Upper lobe of left lung (tissue), 6 donors: ENCODE data around the gene TCF7L1. TPM values are rescaled to one million over a fixed set of nuclear protein-coding genes. Genes with fewer than 3 reads are reported as not detected.
"Not testable (repeated sequence)": the region's sequence is repeated elsewhere in the genome, so short reads cannot be mapped to it uniquely, and the experiment has no call there.

ENCODE experiments used
- ATAC-seq, 2 donors: fragments of 200-7000 bp; cut with Tn5 transposase; one replicate each; pipeline ENCODE4 v1.9.1; 2022; ENCODE audit warnings: mild to moderate bottlenecking in 2 of 2, moderate library complexity in 2 of 2; ENCODE audit not compliant: low FRiP score in 2 of 2
- DNase-seq, 2 donors: peaks; one replicate each; pipeline ENCODE4 v3.0.0-alpha.2; 2019 to 2020
- H3K27ac ChIP-seq, 4 donors: fragments of 200-600 bp; sonication (generic); one replicate each; pipeline ENCODE4 v1.5.1; 2016 to 2019
- H3K27me3 ChIP-seq, 4 donors: fragments of 200-600 bp; sonication (generic); one replicate each; pipeline ENCODE4 v1.5.1; 2017 to 2019
- H3K36me3 ChIP-seq, 4 donors: fragments of 200-600 bp; sonication (generic); one replicate each; pipeline ENCODE4 v1.5.1; 2016 to 2019
- H3K4me1 ChIP-seq, 4 donors: fragments of 200-600 bp; sonication (generic); one replicate each; pipeline ENCODE4 v1.5.1; 2018 to 2019
- H3K4me3 ChIP-seq, 4 donors: fragments of 200-600 bp; sonication (generic); one replicate each; pipeline ENCODE4 v1.5.1; 2017 to 2019; ENCODE audit warnings: mild to moderate bottlenecking in 2 of 4, moderate library complexity in 1 of 4
- H3K9me3 ChIP-seq, 4 donors: fragments of 200-600 bp; sonication (generic); one replicate each; pipeline ENCODE4 v1.5.1; 2018 to 2019
- CTCF ChIP-seq, 6 experiments: fragments of 450-650 bp in 4 of 6; fragments of 200-600 bp in 2 of 6; sonication (generic) in 2 of 6; IDR thresholded peaks; one replicate each; pipeline ENCODE4 v1.5.1; 2016 to 2019; ENCODE audit warnings: antibody characterized with exemption in 6 of 6
- EP300 ChIP-seq, 4 donors: sonication (generic); formaldehyde crosslinking; IDR thresholded peaks; one replicate each; pipeline ENCODE4 v1.5.1; 2017; ENCODE audit warnings: antibody characterized with exemption in 4 of 4, control low read depth in 2 of 4
- POLR2A ChIP-seq, 4 donors: fragments of 450-650 bp; IDR thresholded peaks; one replicate each; pipeline ENCODE4 v1.5.1; 2016 to 2017; ENCODE audit warnings: antibody characterized with exemption in 4 of 4, mild to moderate bottlenecking in 2 of 4
- POLR2AphosphoS5 ChIP-seq, 2 donors: sonication (generic); formaldehyde crosslinking; IDR thresholded peaks; one replicate each; pipeline ENCODE4 v1.5.1; 2017; ENCODE audit warnings: antibody characterized with exemption in 2 of 2
- WGBS, 2 donors: methylation state at CpG; one replicate each; pipeline ENCODE4 v1.1.5; 2017 to 2018; 5-methylcytosine and 5-hydroxymethylcytosine counted together
- total RNA-seq, 6 donors: library from RNA; depleted of rRNA in 4 of 6; stranded (reverse); fragments of >200 nt in 4 of 6; gene quantifications; one replicate each; pipeline versions ENCODE4 v1.1.0 to v1.2.1, GENCODE V29; 2016 to 2021
- donor health status: DM: no; HTN: no; CAD: no; lungs with moderate emphysema.
- donor health status: DM: no; HTN: yes; CAD: no; lungs with severe emphysema.

The TCF7L1 gene
- total RNA-seq, 6 donors from 2014 or later, result 7.3 to 18.4 (median 11.2) TPM

DNA sequence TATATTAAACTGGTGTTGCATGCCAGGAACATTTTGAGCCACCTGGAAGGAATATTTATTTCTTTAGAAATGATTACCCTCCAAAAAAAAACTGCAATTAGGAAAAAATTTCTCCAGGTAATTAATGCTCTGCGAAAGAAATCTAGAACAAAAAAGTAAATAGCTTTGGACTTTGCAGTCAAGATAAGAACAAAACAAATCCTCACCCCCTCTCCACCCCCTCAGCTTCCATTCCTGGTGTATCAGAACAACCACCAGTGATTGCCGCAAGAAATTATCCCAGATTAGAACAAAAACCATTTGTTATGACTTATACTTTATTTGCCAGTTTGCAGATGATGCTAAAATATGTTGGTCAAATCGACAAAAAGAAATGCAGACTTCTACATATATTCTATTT lies 17.0 kb upstream of the TCF7L1 start:
- Histone ChIP-seq H3K27me3 (no peaks in the 10 kb centered on the region), H3K27ac (no peak overlapping the region), H3K4me1 (no peaks in the 10 kb centered on the region), H3K4me3 (no peak overlapping the region), H3K36me3 (no peaks in the 10 kb centered on the region), H3K9me3 (no peaks in the 10 kb centered on the region)
- DNase-seq (no peak), ATAC-seq (no peak)
- 82 to 88% methylated on average over 3 of the region's 3 CpGs for WGBS, 2 donors
- TF ChIP-seq POLR2A (IDR thresholded peaks at IDR 0.05) (no peak), CTCF (IDR thresholded peaks at IDR 0.05) (no peak), EP300 (IDR thresholded peaks at IDR 0.05) (no peak), POLR2AphosphoS5 (IDR thresholded peaks at IDR 0.05) (no peak)

DNA sequence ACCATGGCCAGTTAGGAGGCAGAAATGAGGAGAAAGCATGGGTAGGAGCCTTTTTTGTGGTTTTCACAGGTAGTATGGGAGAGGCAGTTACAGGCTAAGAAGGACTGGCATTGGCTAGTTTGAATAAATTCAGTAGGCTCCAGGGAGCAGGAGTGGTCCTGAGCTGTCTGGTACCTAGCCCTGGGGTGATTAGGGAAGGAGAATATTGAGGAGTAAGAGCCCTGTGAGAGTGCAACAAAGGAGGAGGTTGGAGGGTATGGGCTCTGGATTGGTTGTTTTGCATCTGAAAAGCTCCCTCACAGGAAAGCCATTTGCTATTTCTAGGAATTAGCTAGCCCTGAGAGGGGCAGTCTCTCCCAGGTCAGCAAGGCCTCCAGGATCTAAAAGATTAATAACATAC lies 13.3 kb upstream of the TCF7L1 start:
- DNase-seq (no peak), ATAC-seq (no peak)
- no peak for TF ChIP-seq EP300 (IDR thresholded peaks at IDR 0.05)
- TF ChIP-seq POLR2AphosphoS5 (IDR thresholded peaks at IDR 0.05), result no peak
- TF ChIP-seq CTCF (IDR thresholded peaks at IDR 0.05), result no peak
- TF ChIP-seq POLR2A (IDR thresholded peaks at IDR 0.05), result no peak
- Histone ChIP-seq H3K27ac (no peak overlapping the region), H3K4me3 (no peak overlapping the region), H3K4me1 (no peaks in the 10 kb centered on the region), H3K9me3 (no peaks in the 10 kb centered on the region), H3K36me3 (no peaks in the 10 kb centered on the region), H3K27me3 (no peaks in the 10 kb centered on the region)

- DNase-seq, result no peak
- TF ChIP-seq POLR2A (IDR thresholded peaks at IDR 0.05) (no peak), EP300 (IDR thresholded peaks at IDR 0.05) (no peak), POLR2AphosphoS5 (IDR thresholded peaks at IDR 0.05) (no peak), CTCF (IDR thresholded peaks at IDR 0.05) (no peak)
- H3K27ac ChIP-seq, result no peak overlapping the region
- H3K27me3 ChIP-seq, result no peaks in the 10 kb centered on the region
- H3K36me3 ChIP-seq, result no peaks in the 10 kb centered on the region
- no peaks in the 10 kb centered on the region for H3K4me1 ChIP-seq
- no peak for ATAC-seq
- no peak overlapping the region for H3K4me3 ChIP-seq
- H3K9me3 ChIP-seq, result no peaks in the 10 kb centered on the region
- WGBS, 2 donors, result 52 to 79% methylated on average over 1 of the region's 1 CpG
These were observed 12.8 kb upstream of the TCF7L1 start for GRCh38 chr2:85120363-85120762.

- not testable (repeated sequence) for ATAC-seq, DNase-seq
- 89% methylated on average over 5 of the region's 5 CpGs for WGBS, 2 donors
These were observed 6.7 kb upstream of the TCF7L1 start for GRCh38 chr2:85126462-85126861.

DNA sequence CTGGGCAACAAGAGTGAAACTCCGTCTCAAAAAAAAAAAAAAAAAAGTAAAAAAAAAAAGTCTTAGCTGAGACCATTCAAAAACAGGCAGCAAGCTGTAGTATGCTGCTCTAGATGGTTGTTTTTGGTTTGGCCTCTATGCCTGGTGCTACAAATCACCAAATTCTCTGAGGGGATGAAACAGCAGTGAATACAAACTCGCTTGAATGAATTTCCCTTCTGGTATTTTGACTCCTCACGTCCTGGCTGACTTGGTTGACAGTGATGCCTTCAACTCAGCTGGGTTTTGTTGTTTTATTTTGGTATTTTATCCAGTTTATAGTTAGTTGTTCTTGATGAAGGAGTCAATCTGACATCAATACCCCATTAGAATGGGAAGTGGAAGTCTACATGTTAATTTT lies 3.3 kb upstream of the TCF7L1 start:
- 85 to 89% methylated on average over 3 of the region's 3 CpGs for WGBS, 2 donors
- TF ChIP-seq EP300 (IDR thresholded peaks at IDR 0.05), result no peak
- no peak for TF ChIP-seq CTCF (IDR thresholded peaks at IDR 0.05)
- TF ChIP-seq POLR2AphosphoS5 (IDR thresholded peaks at IDR 0.05), result no peak
- TF ChIP-seq POLR2A (IDR thresholded peaks at IDR 0.05), result no peak
- H3K27ac ChIP-seq, result no peak overlapping the region

More at GRCh38 chr2:85126462-85126861, 6.7 kb upstream of the TCF7L1 start:
- not testable (repeated sequence) for H3K27ac ChIP-seq, H3K9me3 ChIP-seq, H3K36me3 ChIP-seq, H3K27me3 ChIP-seq, H3K4me3 ChIP-seq, H3K4me1 ChIP-seq

More for the DNA sequence above, 3.3 kb upstream of the TCF7L1 start:
- Histone ChIP-seq H3K36me3 (no peaks in the 10 kb centered on the region), H3K9me3 (no peaks in the 10 kb centered on the region), H3K4me1 (peaks cover 5 to 26% (median 16%) of the 10 kb centered on the region in 4 donors), H3K27me3 (peaks cover 0 to 6% (median 0%) of the 10 kb centered on the region in 4 donors), H3K4me3 (no peak overlapping the region)
- DNase-seq (no peak), ATAC-seq (no peak)
